ENCODE results near the gene AGAP6. TPM values are rescaled to one million over a fixed set of nuclear protein-coding genes. Genes with fewer than 3 reads are reported as not detected.
"Not testable (repeated sequence)": the region's sequence is repeated elsewhere in the genome, so short reads cannot be mapped to it uniquely, and the experiment has no call there.

Gene AGAP6
- total RNA-seq, 1 experiment from 2014 or later, result 26.0 TPM

DNA sequence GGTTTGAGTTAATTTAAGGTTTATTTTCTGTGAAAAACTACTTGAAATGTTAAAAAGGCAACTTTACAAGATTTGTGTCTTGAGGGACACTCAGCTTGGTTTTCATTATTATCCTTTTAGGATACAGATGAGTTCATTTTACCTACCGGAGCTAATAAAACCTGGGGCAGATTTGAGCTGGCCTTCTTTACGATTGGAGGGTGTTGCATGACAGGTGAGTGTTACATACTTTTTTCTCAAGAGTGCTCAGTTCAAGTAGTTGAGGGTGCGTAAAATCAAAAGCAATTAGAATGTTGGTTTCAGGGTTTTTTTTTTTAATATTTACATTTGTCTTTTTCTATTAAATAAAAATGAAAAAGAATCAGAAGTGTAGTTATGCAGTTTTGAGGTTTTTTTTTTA, 36.2 kb upstream of the AGAP6 start:
- H3K4me1 ChIP-seq; H3K4me1 Mint-ChIP-seq (ENCODE audit: low read depth, unreplicated experiment); BruUV-seq (replicated peaks); H3K9me3 Mint-ChIP-seq (ENCODE audit: unreplicated experiment); H3K36me3 ChIP-seq (ENCODE audit: control insufficient read depth, insufficient read depth, low read length); H3K27ac Mint-ChIP-seq (ENCODE audit: unreplicated experiment); H3K4me3 ChIP-seq (ENCODE audit: low read depth, low read length); intact Hi-C loops (cut with micrococcal nuclease; ENCODE audit: unreplicated experiment); H3K27me3 Mint-ChIP-seq (ENCODE audit: insufficient read depth, unreplicated experiment); H3K9me3 ChIP-seq; H3K27me3 ChIP-seq (replicated peaks; ENCODE audit: control insufficient read depth, insufficient read depth, low read length); CTCF ChIA-PET; POLR2A ChIA-PET; DNase-seq; H3K4me3 Mint-ChIP-seq (ENCODE audit: unreplicated experiment): not testable (repeated sequence)
- peaks cover 52% of the 10 kb centered on the region for H3K36me3 Mint-ChIP-seq (ENCODE audit: insufficient read depth, unreplicated experiment)

DNA sequence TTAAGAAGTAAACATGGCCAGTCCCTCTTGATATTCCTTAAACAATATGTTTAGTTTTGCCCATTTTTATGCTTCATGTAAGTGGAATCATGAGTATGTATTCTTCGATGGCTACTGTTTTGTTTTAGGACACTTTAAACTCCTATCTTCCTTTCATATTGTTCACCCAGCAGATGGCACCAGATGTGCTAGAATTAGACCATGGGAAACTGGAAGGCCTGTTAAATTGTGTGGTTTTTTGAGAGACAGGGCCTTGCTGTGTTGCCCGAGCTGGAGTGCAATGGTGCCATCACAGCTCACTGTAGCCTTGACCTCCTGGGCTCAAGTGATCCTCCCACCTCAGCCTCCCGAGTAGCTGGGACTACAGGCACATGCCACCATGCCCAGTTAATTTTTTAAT, 35.1 kb upstream of the AGAP6 start:
- peaks cover 52% of the 10 kb centered on the region for H3K36me3 Mint-ChIP-seq (ENCODE audit: insufficient read depth, unreplicated experiment)
- H3K27me3 ChIP-seq (replicated peaks; ENCODE audit: control insufficient read depth, insufficient read depth, low read length); H3K27ac Mint-ChIP-seq (ENCODE audit: unreplicated experiment); H3K9me3 Mint-ChIP-seq (ENCODE audit: unreplicated experiment); CTCF ChIA-PET; H3K36me3 ChIP-seq (ENCODE audit: control insufficient read depth, insufficient read depth, low read length); intact Hi-C loops (cut with micrococcal nuclease; ENCODE audit: unreplicated experiment); H3K4me3 Mint-ChIP-seq (ENCODE audit: unreplicated experiment); H3K9me3 ChIP-seq; BruUV-seq (replicated peaks); H3K4me3 ChIP-seq (ENCODE audit: low read depth, low read length); H3K4me1 ChIP-seq; H3K27me3 Mint-ChIP-seq (ENCODE audit: insufficient read depth, unreplicated experiment); H3K4me1 Mint-ChIP-seq (ENCODE audit: low read depth, unreplicated experiment); POLR2A ChIA-PET: not testable (repeated sequence)
- DNase-seq, result peak in 1 of 2 experiments; percentile 23

DNA sequence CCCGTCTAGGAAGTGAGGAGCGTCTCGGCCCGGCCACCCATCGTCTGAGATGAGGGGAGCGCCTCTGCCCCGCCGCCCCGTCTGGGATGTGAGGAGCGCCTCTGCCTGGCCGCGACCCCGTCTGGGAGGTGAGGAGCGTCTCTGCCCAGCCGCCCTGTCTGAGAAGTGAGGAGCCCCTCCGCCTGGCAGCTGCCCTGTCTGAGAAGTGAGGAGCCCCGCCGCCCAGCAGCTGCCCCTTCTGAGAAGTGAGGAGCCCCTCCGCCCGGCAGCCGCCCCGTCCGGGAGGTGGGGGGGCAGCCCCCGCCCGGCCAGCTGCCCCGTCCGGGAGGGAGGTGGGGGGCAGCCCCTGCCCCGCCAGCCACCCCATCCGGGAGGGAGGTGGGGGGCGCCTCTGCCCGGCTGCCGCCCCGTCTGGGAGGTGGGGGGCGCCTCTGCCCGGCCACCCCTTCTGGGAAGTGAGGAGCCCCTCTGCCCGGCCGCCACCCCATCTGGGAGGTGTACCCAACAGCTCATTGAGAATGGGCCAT, 17.8 kb upstream of the AGAP6 start:
- intact Hi-C loops (cut with micrococcal nuclease; ENCODE audit: unreplicated experiment); H3K4me1 ChIP-seq; H3K27me3 Mint-ChIP-seq (ENCODE audit: insufficient read depth, unreplicated experiment); CTCF ChIA-PET; H3K4me3 Mint-ChIP-seq (ENCODE audit: unreplicated experiment); H3K9me3 ChIP-seq; DNase-seq; POLR2A ChIA-PET; H3K36me3 ChIP-seq (ENCODE audit: control insufficient read depth, insufficient read depth, low read length); BruUV-seq (replicated peaks); H3K4me1 Mint-ChIP-seq (ENCODE audit: low read depth, unreplicated experiment); H3K9me3 Mint-ChIP-seq (ENCODE audit: unreplicated experiment); H3K4me3 ChIP-seq (ENCODE audit: low read depth, low read length); H3K27ac Mint-ChIP-seq (ENCODE audit: unreplicated experiment); H3K27me3 ChIP-seq (replicated peaks; ENCODE audit: control insufficient read depth, insufficient read depth, low read length): not testable (repeated sequence)
- peaks cover 36% of the 10 kb centered on the region for H3K36me3 Mint-ChIP-seq (ENCODE audit: insufficient read depth, unreplicated experiment)

DNA sequence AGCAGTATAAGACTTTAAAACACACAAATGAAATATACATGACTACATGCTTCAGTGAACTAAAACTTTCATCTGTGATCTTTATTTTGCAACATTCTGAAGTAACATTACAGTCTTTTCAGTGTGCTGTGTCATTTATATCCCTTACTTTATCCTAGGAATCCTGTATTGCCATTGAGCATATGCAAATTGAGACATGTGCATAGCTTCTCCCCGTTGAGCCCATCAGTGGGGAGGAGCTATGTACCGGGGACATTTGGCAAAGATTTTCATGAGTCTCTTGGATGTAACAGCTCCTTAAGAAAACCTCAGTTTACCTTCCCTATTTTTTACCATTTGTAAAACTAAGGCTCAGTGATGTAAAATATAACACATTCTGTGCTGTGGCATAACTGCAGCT, 16.7 kb upstream of the AGAP6 start:
- H3K4me1 Mint-ChIP-seq (ENCODE audit: low read depth, unreplicated experiment); H3K27ac Mint-ChIP-seq (ENCODE audit: unreplicated experiment); H3K27me3 Mint-ChIP-seq (ENCODE audit: insufficient read depth, unreplicated experiment); H3K9me3 ChIP-seq; DNase-seq; H3K36me3 ChIP-seq (ENCODE audit: control insufficient read depth, insufficient read depth, low read length); BruUV-seq (replicated peaks); H3K4me3 ChIP-seq (ENCODE audit: low read depth, low read length); H3K4me1 ChIP-seq; CTCF ChIA-PET; intact Hi-C loops (cut with micrococcal nuclease; ENCODE audit: unreplicated experiment); POLR2A ChIA-PET; H3K9me3 Mint-ChIP-seq (ENCODE audit: unreplicated experiment); H3K27me3 ChIP-seq (replicated peaks; ENCODE audit: control insufficient read depth, insufficient read depth, low read length); H3K4me3 Mint-ChIP-seq (ENCODE audit: unreplicated experiment): not testable (repeated sequence)
- peaks cover 25% of the 10 kb centered on the region for H3K36me3 Mint-ChIP-seq (ENCODE audit: insufficient read depth, unreplicated experiment)

DNA sequence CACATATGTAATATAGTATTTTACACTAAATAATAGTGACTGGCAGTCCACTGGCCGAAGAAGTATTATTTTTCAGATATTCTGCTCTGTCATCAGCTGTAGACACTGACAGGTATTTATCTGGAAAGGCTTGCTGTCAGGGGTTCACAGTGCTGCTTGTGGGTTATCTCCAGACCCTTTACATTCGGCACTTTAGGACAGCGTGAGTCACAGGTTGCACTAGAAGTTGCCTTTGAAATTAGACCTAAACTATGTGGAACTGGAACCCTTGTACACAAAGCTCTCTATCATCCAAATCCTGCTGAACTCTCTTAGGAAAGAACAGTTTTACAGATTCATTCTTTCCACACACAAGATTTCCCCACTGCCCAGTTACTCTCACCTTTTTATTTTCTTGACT, 16.1 kb upstream of the AGAP6 start:
- H3K4me3 ChIP-seq (ENCODE audit: low read depth, low read length); POLR2A ChIA-PET; H3K27ac Mint-ChIP-seq (ENCODE audit: unreplicated experiment); CTCF ChIA-PET; H3K27me3 Mint-ChIP-seq (ENCODE audit: insufficient read depth, unreplicated experiment); H3K4me1 Mint-ChIP-seq (ENCODE audit: low read depth, unreplicated experiment); H3K36me3 ChIP-seq (ENCODE audit: control insufficient read depth, insufficient read depth, low read length); DNase-seq; H3K27me3 ChIP-seq (replicated peaks; ENCODE audit: control insufficient read depth, insufficient read depth, low read length); BruUV-seq (replicated peaks); H3K4me3 Mint-ChIP-seq (ENCODE audit: unreplicated experiment); intact Hi-C loops (cut with micrococcal nuclease; ENCODE audit: unreplicated experiment); H3K4me1 ChIP-seq; H3K9me3 Mint-ChIP-seq (ENCODE audit: unreplicated experiment); H3K9me3 ChIP-seq: not testable (repeated sequence)
- peaks cover 24% of the 10 kb centered on the region for H3K36me3 Mint-ChIP-seq (ENCODE audit: insufficient read depth, unreplicated experiment)

DNA sequence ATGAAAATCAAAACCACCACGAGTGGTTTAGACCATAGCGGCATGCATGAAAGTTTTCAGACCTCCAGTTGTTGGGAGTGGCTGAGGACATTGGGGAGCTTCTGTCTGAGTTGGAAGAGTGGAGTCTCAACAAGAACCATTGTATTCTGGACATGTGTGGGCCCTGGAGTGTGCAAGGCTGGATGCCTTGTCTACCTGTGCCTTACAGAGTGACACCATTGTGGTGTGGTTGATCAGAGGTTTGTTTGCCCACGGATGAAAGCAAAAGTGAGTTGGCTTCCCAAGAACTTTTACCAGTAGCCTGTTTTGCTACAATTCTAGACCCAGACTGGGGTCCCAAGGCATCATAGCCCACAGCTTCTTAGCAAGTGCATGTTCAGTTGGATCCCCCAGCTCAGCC, 10.4 kb upstream of the AGAP6 start:
- H3K4me1 Mint-ChIP-seq (ENCODE audit: low read depth, unreplicated experiment); DNase-seq; H3K4me3 ChIP-seq (ENCODE audit: low read depth, low read length); H3K4me1 ChIP-seq; CTCF ChIA-PET; H3K9me3 Mint-ChIP-seq (ENCODE audit: unreplicated experiment); H3K27ac Mint-ChIP-seq (ENCODE audit: unreplicated experiment); H3K27me3 Mint-ChIP-seq (ENCODE audit: insufficient read depth, unreplicated experiment); BruUV-seq (replicated peaks); H3K9me3 ChIP-seq; intact Hi-C loops (cut with micrococcal nuclease; ENCODE audit: unreplicated experiment); POLR2A ChIA-PET; H3K4me3 Mint-ChIP-seq (ENCODE audit: unreplicated experiment); H3K36me3 ChIP-seq (ENCODE audit: control insufficient read depth, insufficient read depth, low read length); H3K27me3 ChIP-seq (replicated peaks; ENCODE audit: control insufficient read depth, insufficient read depth, low read length): not testable (repeated sequence)
- peaks cover 23% of the 10 kb centered on the region for H3K36me3 Mint-ChIP-seq (ENCODE audit: insufficient read depth, unreplicated experiment)

DNA sequence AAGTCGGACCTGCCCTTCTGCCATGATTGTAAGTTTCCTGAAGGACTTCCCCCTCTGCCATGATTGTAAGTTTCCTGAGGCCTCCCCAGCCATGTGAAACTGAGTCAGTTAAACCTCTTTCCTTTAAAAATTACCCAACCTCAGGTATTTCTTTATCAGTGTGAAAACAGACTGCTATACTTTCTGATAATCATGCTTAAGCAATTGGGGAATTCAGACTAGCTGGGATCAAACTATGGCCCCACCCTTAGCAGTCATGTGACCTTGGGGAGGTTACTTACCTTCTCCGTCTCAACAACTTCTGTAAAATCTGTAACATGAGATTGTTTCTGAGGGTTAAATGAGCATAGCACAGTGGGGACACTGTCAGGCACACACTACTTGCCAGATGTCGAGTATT, 999 bp upstream of the AGAP6 start:
- CTCF ChIA-PET; H3K4me3 Mint-ChIP-seq (ENCODE audit: unreplicated experiment); BruUV-seq (replicated peaks); H3K4me3 ChIP-seq (ENCODE audit: low read depth, low read length); intact Hi-C loops (cut with micrococcal nuclease; ENCODE audit: unreplicated experiment); H3K36me3 ChIP-seq (ENCODE audit: control insufficient read depth, insufficient read depth, low read length); H3K4me1 Mint-ChIP-seq (ENCODE audit: low read depth, unreplicated experiment); H3K9me3 ChIP-seq; DNase-seq; POLR2A ChIA-PET; H3K9me3 Mint-ChIP-seq (ENCODE audit: unreplicated experiment); H3K27me3 ChIP-seq (replicated peaks; ENCODE audit: control insufficient read depth, insufficient read depth, low read length); H3K4me1 ChIP-seq; H3K27ac Mint-ChIP-seq (ENCODE audit: unreplicated experiment); H3K27me3 Mint-ChIP-seq (ENCODE audit: insufficient read depth, unreplicated experiment): not testable (repeated sequence)
- peaks cover 15% of the 10 kb centered on the region for H3K36me3 Mint-ChIP-seq (ENCODE audit: insufficient read depth, unreplicated experiment)

Data from Caco-2 (cell line).